Measurements from ENCODE around the gene ARHGAP26.

- TF ChIP-seq CTCF (IDR thresholded peaks at IDR 0.05; ENCODE audit: low read depth, low read length, poor library complexity, severe bottlenecking) (no peak), EZH2phosphoT487 (IDR thresholded peaks at IDR 0.05; ENCODE audit: borderline replicate concordance, low read length) (no peak)
These were observed 214.3 kb downstream of the ARHGAP26 start for GRCh38 chr5:142984525-142984924.

All from DOHH2 (cell line).